Vagina (tissue), 2 donors: Measurements from ENCODE around the gene IGF1.

Experiments
- POLR2A ChIP-seq, 2 donors: fragments of 450-650 bp; IDR thresholded peaks; one replicate each; pipeline ENCODE4 v1.6.1; 2017; ENCODE audit warnings: antibody characterized with exemption in 2 of 2, mild to moderate bottlenecking in 2 of 2, moderate library complexity in 2 of 2
- POLR2AphosphoS5 ChIP-seq, 2 donors: sonication (generic); formaldehyde crosslinking; IDR thresholded peaks; one replicate each; pipeline ENCODE4 v1.9.0; 2017; ENCODE audit warnings: antibody characterized with exemption in 2 of 2, mild to moderate bottlenecking in 2 of 2, low read depth in 1 of 2; ENCODE audit not compliant: insufficient read depth in 1 of 2
- TF ChIP-seq, protein P1 (sequence below), 3 experiments: fragments of 450-650 bp in 2 of 3; fragments of 200-600 bp in 1 of 3; sonication (generic) in 1 of 3; IDR thresholded peaks; one replicate each; pipeline ENCODE4 v1.5.1; 2017 to 2019; ENCODE audit warnings: antibody characterized with exemption in 3 of 3, mild to moderate bottlenecking in 2 of 3, moderate library complexity in 2 of 3

DNA sequence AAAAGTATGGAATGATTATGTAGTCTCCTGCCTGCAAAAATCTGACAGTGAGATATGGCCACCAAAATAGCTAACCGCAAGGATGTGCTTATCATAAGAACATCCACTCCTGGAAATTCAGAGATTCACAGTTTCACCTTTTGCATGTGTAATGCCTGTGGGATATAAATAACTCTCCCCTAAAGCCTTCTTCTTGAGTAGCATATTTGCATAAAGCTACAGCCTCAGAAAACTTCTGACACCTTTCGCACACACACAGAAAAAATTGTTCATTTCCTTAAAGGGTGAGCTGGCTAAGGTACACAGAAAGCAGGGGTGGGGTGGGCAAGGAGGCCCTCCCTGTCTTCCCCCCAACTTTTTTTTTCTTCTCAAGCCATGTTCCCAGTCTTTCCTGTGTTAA lies 3.1 kb upstream of the IGF1 start:
- TF ChIP-seq, protein P1, sequence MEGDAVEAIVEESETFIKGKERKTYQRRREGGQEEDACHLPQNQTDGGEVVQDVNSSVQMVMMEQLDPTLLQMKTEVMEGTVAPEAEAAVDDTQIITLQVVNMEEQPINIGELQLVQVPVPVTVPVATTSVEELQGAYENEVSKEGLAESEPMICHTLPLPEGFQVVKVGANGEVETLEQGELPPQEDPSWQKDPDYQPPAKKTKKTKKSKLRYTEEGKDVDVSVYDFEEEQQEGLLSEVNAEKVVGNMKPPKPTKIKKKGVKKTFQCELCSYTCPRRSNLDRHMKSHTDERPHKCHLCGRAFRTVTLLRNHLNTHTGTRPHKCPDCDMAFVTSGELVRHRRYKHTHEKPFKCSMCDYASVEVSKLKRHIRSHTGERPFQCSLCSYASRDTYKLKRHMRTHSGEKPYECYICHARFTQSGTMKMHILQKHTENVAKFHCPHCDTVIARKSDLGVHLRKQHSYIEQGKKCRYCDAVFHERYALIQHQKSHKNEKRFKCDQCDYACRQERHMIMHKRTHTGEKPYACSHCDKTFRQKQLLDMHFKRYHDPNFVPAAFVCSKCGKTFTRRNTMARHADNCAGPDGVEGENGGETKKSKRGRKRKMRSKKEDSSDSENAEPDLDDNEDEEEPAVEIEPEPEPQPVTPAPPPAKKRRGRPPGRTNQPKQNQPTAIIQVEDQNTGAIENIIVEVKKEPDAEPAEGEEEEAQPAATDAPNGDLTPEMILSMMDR (IDR thresholded peaks at IDR 0.05), result no peak
- no peak for TF ChIP-seq POLR2AphosphoS5 (IDR thresholded peaks at IDR 0.05; ENCODE audit: insufficient read depth in 1 of 2, low read depth in 1 of 2)
- no peak for TF ChIP-seq POLR2A (IDR thresholded peaks at IDR 0.05)
